HG03558 (cell line): Measurements from ENCODE around the gene HIC1.

Source experiments
- ATAC-seq: cut with Tn5 transposase; IDR thresholded peaks from one replicate; pipeline ENCODE4 v1.9.1; 2021; ENCODE audit warnings: moderate number of reproducible peaks; ENCODE audit not compliant: unreplicated experiment; ENCODE audit errors: extremely low read depth

The HIC1 gene

DNA sequence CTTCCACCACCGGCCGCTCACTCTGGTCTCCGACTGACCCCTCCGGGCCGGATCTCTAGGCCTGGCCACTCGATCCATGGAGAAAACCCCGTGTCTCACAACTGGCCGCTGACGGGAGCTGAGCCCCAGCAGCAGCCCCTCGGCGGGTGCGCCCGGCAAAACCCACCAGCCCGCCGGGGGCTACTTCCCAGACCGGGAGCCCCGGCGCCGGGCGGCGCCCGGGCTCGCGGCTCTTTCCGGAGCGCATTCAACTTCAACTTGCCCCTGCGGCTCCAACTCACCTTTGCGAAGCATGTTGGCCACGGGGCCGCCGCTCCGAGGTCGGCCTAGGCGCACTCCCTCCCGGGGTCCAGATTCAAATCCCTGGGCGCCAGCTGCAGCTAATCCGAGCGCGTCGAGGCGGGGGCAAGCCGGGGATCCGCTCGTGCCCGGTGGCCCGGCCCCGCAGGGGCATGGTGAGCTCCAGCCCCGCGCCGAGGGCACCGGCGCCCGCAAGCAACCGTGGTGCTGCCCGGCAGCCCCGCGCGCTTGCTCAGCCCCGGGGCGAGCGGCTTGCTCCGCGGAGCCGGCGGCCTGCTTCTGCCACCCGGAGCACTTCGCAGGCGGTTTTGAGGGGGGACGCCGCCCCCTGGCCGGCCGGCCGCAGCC lies 30.2 kb upstream of the HIC1 start:
- ATAC-seq, result no peak

DNA sequence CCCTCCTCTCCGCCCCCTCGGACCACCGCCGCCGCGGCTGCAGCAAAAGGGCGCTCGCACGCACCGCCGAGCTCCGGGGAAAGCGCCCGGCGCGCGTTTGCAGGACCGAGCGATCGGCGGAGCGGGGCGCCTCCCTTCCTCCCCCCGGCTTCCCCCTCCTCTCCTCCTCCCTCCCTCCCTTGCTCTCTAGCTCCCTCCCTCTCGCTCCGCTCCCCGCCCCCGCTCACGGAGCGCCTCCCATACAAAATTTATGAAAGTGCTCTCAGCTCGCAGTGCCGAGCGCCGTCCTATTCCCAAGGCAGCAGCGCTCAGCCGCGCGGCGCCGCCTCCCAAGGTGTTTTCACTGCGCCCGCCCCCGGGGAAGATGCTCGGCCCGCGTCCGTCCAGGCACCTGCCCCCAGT lies 29.7 kb upstream of the HIC1 start, which contains the start of gene RTN4RL1:
TSS of gene RTN4RL1 (minus strand) at position 115 of the 402 bp plus-strand sequence. CDS start 469 bp downstream, outside the sequence.
- ATAC-seq, result no peak

DNA sequence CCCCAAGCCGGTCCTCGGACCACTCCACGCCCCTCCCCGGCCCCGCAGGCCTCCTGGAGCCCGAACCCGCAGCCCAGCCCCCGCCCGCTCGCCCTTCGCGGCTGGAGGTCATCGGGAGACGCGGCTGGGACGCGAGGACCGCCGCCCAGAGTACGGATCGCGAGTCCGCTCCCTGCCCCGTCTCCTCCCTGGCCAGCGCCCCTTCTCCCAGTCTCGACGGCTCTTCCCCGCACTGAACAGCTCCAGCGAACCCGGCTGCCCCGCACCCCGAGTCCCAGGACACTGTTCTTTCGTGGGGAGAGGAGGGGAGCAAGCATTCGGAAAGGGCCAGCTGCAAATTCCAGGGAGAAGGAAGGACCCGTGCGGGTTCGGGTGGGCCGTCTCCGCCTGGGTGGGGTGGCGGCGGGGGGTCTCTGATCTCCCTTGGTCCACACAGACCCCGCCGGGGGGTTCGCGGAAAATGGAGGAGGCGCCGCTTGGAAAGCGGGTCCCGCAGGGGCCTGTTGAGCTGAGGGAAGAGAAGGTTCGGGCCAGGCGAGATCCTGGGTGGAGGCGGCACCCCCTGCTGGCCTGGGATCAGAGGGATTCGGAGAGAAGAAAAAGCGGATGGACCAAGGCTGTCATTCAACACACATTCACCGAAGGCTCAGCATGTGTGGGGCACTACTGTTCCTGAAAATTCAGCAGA lies 29.1 kb upstream of the HIC1 start:
- no peak for ATAC-seq

- ATAC-seq, result no peak
Measured at GRCh38 chr17:2027528-2028233, 27.2 kb upstream of the HIC1 start.

DNA sequence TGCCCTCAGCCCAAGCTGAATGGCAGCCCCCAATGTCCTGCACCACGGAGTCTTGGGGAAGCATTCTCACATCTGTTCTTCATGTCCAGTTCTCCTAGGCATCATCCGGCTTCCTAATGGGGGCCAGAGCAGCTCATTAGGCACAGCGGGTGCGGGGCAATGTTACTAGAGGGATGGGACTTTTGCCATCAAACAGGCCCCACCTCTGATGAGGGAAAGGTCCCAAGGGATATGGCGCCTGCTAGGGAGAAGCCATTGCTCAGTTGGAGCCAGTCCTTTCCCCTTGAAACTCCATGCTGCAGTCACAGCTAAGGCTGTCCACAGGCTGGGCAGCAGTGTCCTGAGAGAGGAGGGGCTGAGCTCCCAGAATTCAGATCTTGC lies 26.7 kb upstream of the HIC1 start:
- ATAC-seq, result no peak

DNA sequence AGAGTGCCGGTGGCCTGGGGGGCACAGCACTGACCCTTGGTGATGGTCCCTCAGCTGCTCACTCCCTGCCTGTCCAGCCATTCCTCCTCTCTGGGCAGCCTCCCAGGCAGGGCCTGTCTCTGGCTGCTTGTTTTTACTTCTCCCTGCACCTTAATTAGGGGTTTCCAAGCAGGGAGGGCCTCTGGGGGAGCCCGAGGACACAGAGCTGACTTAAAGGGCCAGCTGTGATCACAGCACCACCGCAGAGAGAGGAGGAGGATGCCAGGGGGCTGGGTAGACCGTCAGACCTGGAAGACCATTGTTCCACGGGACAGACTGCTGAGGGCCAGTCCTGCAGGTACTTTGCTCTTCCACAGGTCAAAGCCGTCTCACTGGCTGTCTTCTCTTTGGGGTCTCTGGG lies 26.2 kb upstream of the HIC1 start:
- no peak for ATAC-seq

DNA sequence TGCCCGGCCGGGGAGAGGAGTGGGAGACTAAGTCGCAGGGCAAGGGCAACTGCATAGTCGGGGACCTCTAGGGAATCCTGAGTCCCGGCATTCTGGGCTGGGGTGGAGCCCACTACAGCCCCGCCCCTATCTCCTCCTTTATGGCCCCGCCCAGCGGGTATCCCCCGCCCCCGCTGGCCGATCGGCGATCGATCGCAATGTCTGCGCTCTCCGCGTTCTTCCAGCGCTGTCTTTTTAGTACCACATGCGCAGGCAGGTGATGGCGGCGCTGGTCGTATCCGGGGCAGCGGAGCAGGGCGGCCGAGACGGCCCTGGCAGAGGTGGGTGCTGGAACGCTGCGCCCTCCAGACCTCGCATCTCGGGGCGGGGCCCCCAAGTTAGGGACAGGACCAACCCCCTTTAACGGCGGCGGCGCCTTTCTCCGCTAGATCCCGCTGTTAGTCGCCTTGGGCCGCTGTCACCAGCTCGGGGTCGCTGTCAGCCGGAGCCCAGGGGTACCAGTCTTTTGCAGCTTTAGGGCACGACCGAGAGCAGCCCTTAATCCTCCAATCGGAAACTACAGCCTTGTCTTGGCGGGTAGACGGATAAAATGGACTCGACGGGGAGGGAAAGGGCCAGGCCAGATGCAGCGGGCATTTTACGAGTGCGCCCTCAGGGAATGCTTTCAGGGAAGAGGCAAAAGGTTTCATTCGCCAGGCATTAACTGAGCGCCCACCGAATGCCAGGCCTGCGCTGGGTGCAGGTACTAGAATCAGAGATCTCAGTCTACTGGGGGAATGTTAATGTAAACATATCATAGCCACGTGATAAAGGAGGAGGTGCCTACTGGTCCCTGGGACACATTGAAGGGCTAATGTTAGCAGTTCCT lies 24.8 kb upstream of the HIC1 start, which contains the start of gene DPH1:
TSS of gene DPH1 (plus strand) at position 243 of the 868 bp plus-strand sequence. CDS start at position 260, 17 bp downstream.
- ATAC-seq, result no peak

- no peak for ATAC-seq
Measured at GRCh38 chr17:2030779-2031163, 24.1 kb upstream of the HIC1 start.

GRCh38 chr17:2033153-2033552 lies 21.8 kb upstream of the HIC1 start:
- ATAC-seq, result no peak

DNA sequence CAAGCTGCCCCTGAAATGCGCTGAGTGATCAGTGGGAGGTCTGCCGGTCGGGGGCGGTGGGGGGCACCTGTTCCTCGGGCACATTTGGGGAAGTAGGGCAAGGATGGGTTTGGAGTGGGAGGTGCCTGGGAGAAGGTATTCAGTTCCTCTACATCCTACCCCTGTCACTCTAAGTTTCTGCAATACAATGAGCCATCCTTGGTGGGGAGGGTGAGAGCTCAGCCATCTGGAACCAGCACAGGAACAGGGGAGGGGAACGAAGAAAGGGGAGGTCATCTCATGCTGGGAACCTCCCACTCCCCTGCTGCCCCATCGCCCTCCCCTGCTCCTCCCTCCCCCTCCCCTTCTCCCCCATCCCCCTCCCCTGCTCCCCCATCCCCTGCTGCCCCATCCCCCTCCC lies 20.7 kb upstream of the HIC1 start:
- no peak for ATAC-seq

DNA sequence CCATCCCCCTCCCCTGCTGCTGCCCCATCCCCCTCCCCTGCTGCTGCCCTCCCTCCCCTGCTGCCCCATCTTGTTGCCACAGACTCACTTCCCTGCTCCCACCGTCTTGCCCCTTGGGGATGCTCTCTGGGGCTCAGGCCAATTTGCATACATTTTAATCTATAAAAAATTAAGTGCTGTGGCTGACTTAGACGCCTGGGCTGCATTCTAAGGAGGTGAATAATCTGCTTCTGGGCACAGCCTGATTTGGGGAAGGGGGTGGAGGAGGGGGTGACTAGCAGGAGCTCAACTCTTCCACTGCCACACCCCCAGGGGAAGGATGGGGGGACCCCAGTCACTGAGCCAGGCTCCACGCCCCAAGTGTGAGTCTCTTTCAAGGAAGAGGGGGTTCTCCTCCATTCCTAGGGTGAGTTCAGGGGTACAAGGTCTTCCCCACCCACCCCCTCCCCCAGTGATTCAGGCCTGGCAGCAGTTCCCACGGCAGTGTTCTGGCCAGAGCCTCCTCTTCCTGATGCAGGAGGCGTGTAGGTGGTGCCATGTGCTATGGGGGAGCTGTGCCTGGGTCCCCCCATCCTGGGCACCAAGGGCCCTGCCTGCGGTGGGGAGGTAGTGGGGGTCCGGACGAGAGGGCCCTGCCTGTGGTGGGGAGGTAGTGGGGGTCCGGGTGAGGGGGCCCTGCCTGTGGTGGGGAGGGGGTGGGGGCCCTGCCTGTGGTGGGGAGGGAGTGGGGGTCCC lies 19.9 kb upstream of the HIC1 start:
- ATAC-seq, result no peak

DNA sequence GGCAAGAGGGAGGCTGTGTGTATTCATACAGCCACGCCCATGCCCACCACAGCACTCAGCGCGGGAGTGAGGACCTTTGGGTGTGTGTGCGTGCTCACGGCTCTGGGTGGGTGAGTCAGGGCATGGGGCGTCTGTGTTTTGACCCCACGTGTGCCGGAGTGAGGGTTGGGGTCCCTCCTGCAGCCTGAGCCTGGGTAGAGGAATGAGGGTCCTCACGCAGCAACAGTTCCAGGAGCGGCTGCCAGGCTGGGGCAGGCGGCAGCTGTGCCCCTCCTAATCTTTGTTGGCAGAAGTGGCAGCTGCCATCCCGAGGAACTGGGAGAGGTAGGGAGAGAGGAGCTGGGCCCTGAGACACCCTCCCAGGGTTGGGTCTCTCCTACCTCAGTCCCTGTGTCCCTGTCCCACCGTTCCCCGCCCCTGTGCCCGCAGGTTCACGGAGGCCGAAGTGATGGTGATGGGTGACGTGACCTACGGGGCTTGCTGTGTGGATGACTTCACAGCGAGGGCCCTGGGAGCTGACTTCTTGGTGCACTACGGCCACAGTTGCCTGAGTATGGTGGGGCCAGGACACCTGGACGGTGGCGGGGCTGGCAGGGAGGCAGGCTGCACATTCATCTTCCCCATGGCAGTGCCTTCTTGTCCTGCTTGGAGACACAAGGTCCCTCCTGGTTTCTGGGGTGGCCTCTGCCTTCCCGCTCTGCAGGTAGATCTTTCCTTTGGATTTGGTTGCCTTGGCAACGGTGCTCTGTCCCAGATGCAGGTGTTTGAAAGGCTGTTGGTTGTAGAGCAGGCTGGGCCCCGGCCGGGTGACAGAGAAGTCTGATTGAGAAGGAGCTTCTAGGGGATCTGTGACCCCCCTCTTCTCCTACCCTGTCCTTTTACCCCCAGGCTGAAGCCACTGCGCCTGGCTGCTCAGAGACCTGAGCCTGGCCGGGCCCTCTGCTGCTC lies 19.1 kb upstream of the HIC1 start:
- no peak for ATAC-seq

GRCh38 chr17:2037155-2037554 lies 17.7 kb upstream of the HIC1 start:
- no peak for ATAC-seq

- no peak for ATAC-seq
Measured at GRCh38 chr17:2040219-2040827, 14.6 kb upstream of the HIC1 start.

GRCh38 chr17:2040942-2041560 lies 13.9 kb upstream of the HIC1 start:
- ATAC-seq, result no peak

DNA sequence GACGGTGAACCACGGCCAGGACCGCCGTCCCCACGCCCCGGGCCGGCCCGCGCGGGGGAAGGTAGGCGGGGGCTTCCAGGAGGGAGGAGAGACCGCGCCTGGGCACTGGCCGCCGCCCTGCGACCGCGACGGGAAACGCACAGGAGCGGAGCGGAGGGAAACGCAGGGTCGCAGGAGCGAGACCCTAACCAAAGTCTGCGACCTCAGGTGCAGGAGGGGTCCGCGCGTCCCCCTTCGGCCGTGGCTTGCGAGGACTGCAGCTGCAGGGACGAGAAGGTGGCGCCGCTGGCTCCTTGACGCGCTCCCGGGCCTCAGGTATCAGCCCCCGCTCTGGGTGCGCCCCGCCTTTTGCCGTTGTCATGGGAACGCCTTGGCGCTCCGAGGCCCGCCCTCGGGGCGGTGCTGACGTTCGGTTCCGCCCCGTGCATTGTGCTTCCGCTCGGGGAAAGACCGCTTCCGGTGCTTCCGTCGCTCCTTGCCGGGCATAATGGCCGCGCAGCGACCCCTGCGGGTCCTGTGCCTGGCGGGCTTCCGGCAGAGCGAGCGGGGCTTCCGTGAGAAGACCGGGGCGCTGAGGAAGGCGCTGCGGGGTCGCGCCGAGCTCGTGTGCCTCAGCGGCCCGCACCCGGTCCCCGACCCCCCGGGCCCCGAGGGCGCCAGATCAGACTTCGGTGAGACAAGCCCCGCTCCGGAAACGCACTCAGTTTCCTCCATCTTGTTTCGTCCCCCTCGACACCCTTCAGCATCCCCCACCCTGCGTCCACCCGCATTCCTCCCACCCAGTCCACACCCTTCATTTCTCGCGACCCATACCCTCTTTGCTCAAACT lies 13.1 kb upstream of the HIC1 start, which contains the start of gene OVCA2:
TSS of gene OVCA2 (plus strand) at position 462 of the 829 bp plus-strand sequence. CDS start at position 488, 26 bp downstream.
- no peak for ATAC-seq

DNA sequence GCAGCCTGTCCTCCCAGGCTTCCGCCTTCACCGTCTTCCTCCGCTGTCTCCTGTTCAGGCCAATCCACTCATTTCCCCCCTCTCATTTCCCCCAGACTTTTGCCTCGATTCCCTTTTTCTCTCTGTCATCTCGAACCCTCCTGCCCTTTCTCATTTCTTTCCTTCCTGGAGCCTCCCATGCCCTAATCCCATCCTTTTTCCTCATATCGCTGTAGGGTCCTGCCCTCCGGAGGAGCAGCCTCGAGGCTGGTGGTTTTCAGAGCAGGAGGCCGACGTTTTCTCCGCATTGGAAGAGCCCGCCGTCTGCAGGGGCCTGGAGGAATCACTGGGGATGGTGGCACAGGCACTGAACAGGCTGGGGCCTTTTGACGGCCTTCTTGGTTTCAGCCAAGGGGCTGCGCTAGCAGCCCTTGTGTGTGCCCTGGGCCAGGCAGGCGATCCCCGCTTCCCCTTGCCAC lies 12.5 kb upstream of the HIC1 start:
- ATAC-seq, result no peak
